WTC11 (cell line): ENCODE data around the gene ATP13A4. TPM values are rescaled to one million over a fixed set of nuclear protein-coding genes. Genes with fewer than 3 reads are reported as not detected.

Experiments
- ATAC-seq: fragments of 200-7000 bp; cut with Tn5 transposase; 2 replicates; pipeline ENCODE4 v1.10.0; 2021; ENCODE audit warnings: mild to moderate bottlenecking, moderate library complexity
- CTCF ChIA-PET: fragments of 300-600 bp; sonication (Branson Sonifier 250); formaldehyde crosslinking; loops from one replicate; lab custom pipeline; 2021; ENCODE audit warnings: antibody characterized with exemption; lab: Charles Lee
- POLR2A ChIA-PET: fragments of 350-600 bp; sonication (Branson Sonifier 250); formaldehyde crosslinking; loops from one replicate; lab custom pipeline; 2021; ENCODE audit warnings: antibody characterized with exemption; lab: Charles Lee
- DNase-seq: peaks from one replicate; pipeline ENCODE4 v3.0.0; 2021; ENCODE audit warnings: low spot score
- H3K27ac Mint-ChIP-seq: 2 replicates; pipeline ENCODE4 v1.8.0; 2021; ENCODE audit warnings: mixed read lengths
- H3K27me3 Mint-ChIP-seq: 2 replicates; pipeline ENCODE4 v1.8.0; 2021; ENCODE audit warnings: low read depth, mild to moderate bottlenecking, moderate library complexity, mixed read lengths
- H3K36me3 Mint-ChIP-seq: 2 replicates; pipeline ENCODE4 v1.8.0; 2021; ENCODE audit warnings: mixed read lengths
- H3K4me1 Mint-ChIP-seq: 2 replicates; pipeline ENCODE4 v1.8.0; 2022; ENCODE audit warnings: mixed read lengths
- H3K4me3 Mint-ChIP-seq: 2 replicates; pipeline ENCODE4 v1.8.0; 2021; ENCODE audit warnings: mild to moderate bottlenecking, moderate library complexity, mixed read lengths
- H3K9me3 Mint-ChIP-seq: 2 replicates; pipeline ENCODE4 v1.8.0; 2021; ENCODE audit warnings: mixed read lengths
- FOXJ3 ChIP-seq: sonication (generic); formaldehyde crosslinking; IDR thresholded peaks from 2 replicates; pipeline ENCODE4 v1.9.0; 2021; ENCODE audit warnings: missing genetic modification reagents, mild to moderate bottlenecking, borderline replicate concordance
- GRHL2 ChIP-seq: fragments of 250-450 bp; sonication (Bioruptor Pico); IDR thresholded peaks from 2 replicates; pipeline ENCODE4 v1.8.0; 2022; ENCODE audit warnings: mild to moderate bottlenecking, moderate library complexity; ENCODE audit not compliant: insufficient replicate concordance, severe bottlenecking
- GTF2I ChIP-seq: fragments of 250-450 bp; sonication (Bioruptor Pico); conservative IDR thresholded peaks from 2 replicates; pipeline ENCODE4 v1.4.0; 2021; ENCODE audit warnings: mild to moderate bottlenecking
- IRF2 ChIP-seq: sonication (generic); formaldehyde crosslinking; IDR thresholded peaks from 2 replicates; pipeline ENCODE4 v1.8.0; 2022; ENCODE audit warnings: low read depth, missing genetic modification reagents, borderline replicate concordance
- NFE2L1 ChIP-seq: sonication (generic); formaldehyde crosslinking; IDR thresholded peaks from 2 replicates; pipeline ENCODE4 v1.8.1; 2023; ENCODE audit warnings: missing genetic modification reagents
- PRRX2 ChIP-seq: fragments of 250-450 bp; sonication (Bioruptor Pico); IDR thresholded peaks from 2 replicates; pipeline ENCODE4 v1.8.0; 2021; ENCODE audit warnings: mild to moderate bottlenecking
- SOX15 ChIP-seq: fragments of 250-450 bp; sonication (Bioruptor Pico); IDR thresholded peaks from 2 replicates; pipeline ENCODE4 v1.9.0; 2021; ENCODE audit warnings: mild to moderate bottlenecking
- SP1 ChIP-seq: sonication (generic); formaldehyde crosslinking; conservative IDR thresholded peaks from 2 replicates; pipeline ENCODE4 v1.8.1; 2022; ENCODE audit warnings: missing genetic modification reagents
- ZNF671 ChIP-seq: fragments of 250-450 bp; sonication (Bioruptor Pico); IDR thresholded peaks from 2 replicates; pipeline ENCODE4 v1.8.0; 2021; ENCODE audit warnings: mild to moderate bottlenecking
- total RNA-seq: library from RNA; stranded (reverse); gene quantifications from 3 replicates; pipeline ENCODE4 v1.2.3, GENCODE V29; 2021
- TF ChIP-seq, protein P1 (sequence below): sonication (generic); formaldehyde crosslinking; IDR thresholded peaks from 2 replicates; pipeline ENCODE4 v1.8.0; 2022; ENCODE audit warnings: mild to moderate bottlenecking, missing genetic modification reagents
- TF ChIP-seq, protein P2 (sequence below): sonication (generic); formaldehyde crosslinking; IDR thresholded peaks from 2 replicates; pipeline ENCODE4 v1.8.1; 2022; ENCODE audit warnings: mild to moderate bottlenecking, missing genetic modification reagents, moderate library complexity, borderline replicate concordance
- TF ChIP-seq, protein P3 (sequence below): sonication (generic); formaldehyde crosslinking; IDR thresholded peaks from 2 replicates; pipeline ENCODE4 v1.8.0; 2022; ENCODE audit warnings: missing genetic modification reagents
- TF ChIP-seq, protein P4 (sequence below): fragments of 250-450 bp; sonication (Bioruptor Pico); IDR thresholded peaks from 2 replicates; pipeline ENCODE4 v1.9.0; 2021; ENCODE audit warnings: mild to moderate bottlenecking, borderline replicate concordance

ATP13A4 gene
- total RNA-seq, 1 experiment from 2014 or later = 0.20 TPM

DNA sequence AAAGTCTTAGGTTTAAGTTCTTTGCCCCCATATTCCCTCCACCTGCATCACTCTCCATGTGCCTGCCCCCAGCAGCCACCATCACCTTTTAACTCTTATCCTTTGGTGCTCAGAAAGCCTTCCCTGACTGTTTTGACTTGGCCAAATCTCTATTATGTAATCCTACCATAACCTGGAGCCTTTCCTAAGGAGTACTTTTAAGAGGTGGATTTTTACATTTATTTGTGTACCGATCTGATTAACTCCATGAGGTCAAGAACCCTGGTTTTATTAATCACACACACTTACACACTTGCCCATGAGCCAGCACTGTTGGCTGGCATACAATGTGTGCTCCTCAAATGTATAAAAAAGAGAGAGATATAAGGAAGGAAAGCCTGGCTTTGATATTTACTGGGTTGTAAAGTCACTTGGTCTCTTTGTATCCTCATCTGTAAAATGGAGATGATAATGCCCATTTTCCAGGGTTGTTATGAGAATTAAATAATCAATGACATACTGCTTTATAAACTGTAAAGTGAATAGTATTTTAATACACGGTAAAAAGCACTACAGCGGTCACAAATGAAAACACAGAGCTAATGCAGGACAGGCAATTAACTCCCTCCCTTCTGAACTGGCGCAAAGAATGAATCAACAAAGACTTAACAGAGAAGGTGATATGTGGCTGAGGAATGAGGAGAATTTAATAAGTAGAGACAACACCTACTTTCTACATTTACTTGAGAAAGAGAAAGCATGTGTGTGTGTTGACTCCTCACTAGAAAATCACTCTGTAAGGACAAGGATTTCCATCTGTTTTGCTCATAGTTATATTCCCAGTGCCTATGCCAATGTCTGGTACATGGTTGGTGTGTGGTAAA lies 45.4 kb downstream of the ATP13A4 start:
- Mint-ChIP-seq H3K4me3 (no peak overlapping the region), H3K27ac (no peak overlapping the region; the same call in 1 of the 2 replicates), H3K36me3 (no peaks in the 10 kb centered on the region), H3K9me3 (no peaks in the 10 kb centered on the region)
- ATAC-seq = no peak
- CTCF ChIA-PET = no interaction called here
- TF ChIP-seq ZNF671 (CRISPR knock-in tag) = no peak
- TF ChIP-seq, protein P1, sequence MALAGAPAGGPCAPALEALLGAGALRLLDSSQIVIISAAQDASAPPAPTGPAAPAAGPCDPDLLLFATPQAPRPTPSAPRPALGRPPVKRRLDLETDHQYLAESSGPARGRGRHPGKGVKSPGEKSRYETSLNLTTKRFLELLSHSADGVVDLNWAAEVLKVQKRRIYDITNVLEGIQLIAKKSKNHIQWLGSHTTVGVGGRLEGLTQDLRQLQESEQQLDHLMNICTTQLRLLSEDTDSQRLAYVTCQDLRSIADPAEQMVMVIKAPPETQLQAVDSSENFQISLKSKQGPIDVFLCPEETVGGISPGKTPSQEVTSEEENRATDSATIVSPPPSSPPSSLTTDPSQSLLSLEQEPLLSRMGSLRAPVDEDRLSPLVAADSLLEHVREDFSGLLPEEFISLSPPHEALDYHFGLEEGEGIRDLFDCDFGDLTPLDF (CRISPR knock-in tag) = no peak
- TF ChIP-seq GRHL2 (CRISPR knock-in tag) = no peak
- no peak for TF ChIP-seq GTF2I (CRISPR knock-in tag)
- TF ChIP-seq, protein P2, sequence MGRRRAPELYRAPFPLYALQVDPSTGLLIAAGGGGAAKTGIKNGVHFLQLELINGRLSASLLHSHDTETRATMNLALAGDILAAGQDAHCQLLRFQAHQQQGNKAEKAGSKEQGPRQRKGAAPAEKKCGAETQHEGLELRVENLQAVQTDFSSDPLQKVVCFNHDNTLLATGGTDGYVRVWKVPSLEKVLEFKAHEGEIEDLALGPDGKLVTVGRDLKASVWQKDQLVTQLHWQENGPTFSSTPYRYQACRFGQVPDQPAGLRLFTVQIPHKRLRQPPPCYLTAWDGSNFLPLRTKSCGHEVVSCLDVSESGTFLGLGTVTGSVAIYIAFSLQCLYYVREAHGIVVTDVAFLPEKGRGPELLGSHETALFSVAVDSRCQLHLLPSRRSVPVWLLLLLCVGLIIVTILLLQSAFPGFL = no peak
- no peak for TF ChIP-seq PRRX2
- TF ChIP-seq, protein P3, sequence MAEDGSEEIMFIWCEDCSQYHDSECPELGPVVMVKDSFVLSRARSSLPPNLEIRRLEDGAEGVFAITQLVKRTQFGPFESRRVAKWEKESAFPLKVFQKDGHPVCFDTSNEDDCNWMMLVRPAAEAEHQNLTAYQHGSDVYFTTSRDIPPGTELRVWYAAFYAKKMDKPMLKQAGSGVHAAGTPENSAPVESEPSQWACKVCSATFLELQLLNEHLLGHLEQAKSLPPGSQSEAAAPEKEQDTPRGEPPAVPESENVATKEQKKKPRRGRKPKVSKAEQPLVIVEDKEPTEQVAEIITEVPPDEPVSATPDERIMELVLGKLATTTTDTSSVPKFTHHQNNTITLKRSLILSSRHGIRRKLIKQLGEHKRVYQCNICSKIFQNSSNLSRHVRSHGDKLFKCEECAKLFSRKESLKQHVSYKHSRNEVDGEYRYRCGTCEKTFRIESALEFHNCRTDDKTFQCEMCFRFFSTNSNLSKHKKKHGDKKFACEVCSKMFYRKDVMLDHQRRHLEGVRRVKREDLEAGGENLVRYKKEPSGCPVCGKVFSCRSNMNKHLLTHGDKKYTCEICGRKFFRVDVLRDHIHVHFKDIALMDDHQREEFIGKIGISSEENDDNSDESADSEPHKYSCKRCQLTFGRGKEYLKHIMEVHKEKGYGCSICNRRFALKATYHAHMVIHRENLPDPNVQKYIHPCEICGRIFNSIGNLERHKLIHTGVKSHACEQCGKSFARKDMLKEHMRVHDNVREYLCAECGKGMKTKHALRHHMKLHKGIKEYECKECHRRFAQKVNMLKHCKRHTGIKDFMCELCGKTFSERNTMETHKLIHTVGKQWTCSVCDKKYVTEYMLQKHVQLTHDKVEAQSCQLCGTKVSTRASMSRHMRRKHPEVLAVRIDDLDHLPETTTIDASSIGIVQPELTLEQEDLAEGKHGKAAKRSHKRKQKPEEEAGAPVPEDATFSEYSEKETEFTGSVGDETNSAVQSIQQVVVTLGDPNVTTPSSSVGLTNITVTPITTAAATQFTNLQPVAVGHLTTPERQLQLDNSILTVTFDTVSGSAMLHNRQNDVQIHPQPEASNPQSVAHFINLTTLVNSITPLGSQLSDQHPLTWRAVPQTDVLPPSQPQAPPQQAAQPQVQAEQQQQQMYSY (CRISPR knock-in tag) = no peak
- TF ChIP-seq FOXJ3 = no peak
- TF ChIP-seq IRF2 (CRISPR knock-in tag) = no peak
- TF ChIP-seq, all 79 proteins: peak for 0
- no peak for DNase-seq
- Mint-ChIP-seq H3K27me3 (no peaks in the 10 kb centered on the region), H3K4me1 (peaks cover 6% of the 10 kb centered on the region)
- POLR2A ChIA-PET = no interaction called here

DNA sequence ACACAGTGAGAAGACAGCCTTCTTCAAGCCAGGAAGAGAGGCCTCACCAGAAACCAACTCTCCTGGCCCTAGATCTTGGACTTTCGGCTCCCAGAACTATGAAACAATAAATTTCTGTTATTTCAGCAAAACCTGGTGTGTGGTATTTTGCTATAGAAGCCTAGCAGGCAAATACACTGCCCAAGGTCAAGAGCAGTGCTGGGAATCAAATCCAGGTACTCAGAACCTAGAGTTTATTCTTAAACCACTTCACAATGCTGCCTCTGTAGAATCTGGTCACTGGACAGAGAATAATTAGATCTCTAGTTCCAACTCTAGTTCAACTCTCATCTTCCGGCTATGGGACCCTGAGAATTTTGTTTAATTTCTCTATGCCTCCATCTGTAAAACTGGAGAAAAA lies 46.6 kb downstream of the ATP13A4 start:
- no peak overlapping the region for H3K27ac Mint-ChIP-seq
- H3K4me1 Mint-ChIP-seq = peaks cover 6% of the 10 kb centered on the region
- H3K36me3 Mint-ChIP-seq = no peaks in the 10 kb centered on the region
- no peak overlapping the region for H3K4me3 Mint-ChIP-seq
- no peaks in the 10 kb centered on the region for H3K9me3 Mint-ChIP-seq
- ChIA-PET POLR2A (no interaction called here), CTCF (no interaction called here)
- ATAC-seq (no peak), DNase-seq (no peak)
- no peaks in the 10 kb centered on the region for H3K27me3 Mint-ChIP-seq
- TF ChIP-seq NFE2L1 (CRISPR knock-in tag) (no peak), SOX15 (CRISPR knock-in tag) (no peak), SP1 (no peak)
- TF ChIP-seq, protein P3 (CRISPR knock-in tag) = no peak
- TF ChIP-seq, protein P4, sequence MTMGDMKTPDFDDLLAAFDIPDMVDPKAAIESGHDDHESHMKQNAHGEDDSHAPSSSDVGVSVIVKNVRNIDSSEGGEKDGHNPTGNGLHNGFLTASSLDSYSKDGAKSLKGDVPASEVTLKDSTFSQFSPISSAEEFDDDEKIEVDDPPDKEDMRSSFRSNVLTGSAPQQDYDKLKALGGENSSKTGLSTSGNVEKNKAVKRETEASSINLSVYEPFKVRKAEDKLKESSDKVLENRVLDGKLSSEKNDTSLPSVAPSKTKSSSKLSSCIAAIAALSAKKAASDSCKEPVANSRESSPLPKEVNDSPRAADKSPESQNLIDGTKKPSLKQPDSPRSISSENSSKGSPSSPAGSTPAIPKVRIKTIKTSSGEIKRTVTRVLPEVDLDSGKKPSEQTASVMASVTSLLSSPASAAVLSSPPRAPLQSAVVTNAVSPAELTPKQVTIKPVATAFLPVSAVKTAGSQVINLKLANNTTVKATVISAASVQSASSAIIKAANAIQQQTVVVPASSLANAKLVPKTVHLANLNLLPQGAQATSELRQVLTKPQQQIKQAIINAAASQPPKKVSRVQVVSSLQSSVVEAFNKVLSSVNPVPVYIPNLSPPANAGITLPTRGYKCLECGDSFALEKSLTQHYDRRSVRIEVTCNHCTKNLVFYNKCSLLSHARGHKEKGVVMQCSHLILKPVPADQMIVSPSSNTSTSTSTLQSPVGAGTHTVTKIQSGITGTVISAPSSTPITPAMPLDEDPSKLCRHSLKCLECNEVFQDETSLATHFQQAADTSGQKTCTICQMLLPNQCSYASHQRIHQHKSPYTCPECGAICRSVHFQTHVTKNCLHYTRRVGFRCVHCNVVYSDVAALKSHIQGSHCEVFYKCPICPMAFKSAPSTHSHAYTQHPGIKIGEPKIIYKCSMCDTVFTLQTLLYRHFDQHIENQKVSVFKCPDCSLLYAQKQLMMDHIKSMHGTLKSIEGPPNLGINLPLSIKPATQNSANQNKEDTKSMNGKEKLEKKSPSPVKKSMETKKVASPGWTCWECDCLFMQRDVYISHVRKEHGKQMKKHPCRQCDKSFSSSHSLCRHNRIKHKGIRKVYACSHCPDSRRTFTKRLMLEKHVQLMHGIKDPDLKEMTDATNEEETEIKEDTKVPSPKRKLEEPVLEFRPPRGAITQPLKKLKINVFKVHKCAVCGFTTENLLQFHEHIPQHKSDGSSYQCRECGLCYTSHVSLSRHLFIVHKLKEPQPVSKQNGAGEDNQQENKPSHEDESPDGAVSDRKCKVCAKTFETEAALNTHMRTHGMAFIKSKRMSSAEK = no peak
